Naive thymus-derived CD4-positive, alpha-beta T cell (primary cell): ENCODE measurements around the gene TAGLN2. TPM values are rescaled to one million over a fixed set of nuclear protein-coding genes. Genes with fewer than 3 reads are reported as not detected.
A peak's percentile ranks its signal among the peaks of the same experiment; 100 is the strongest.

Experiments used
- ATAC-seq: fragments of 150-1000 bp; cut with Tn5 transposase; 2 replicates; pipeline ENCODE4 v1.10.0; 2021; ENCODE audit warnings: mild to moderate bottlenecking, moderate library complexity
- CTCF ChIA-PET: fragments of 350-600 bp; sonication (Branson Sonifier 250); formaldehyde crosslinking; loops from one replicate; lab custom pipeline; 2021; ENCODE audit warnings: antibody characterized with exemption; lab: Charles Lee
- POLR2A ChIA-PET: fragments of 350-600 bp; sonication (Branson Sonifier 250); formaldehyde crosslinking; loops from one replicate; lab custom pipeline; 2021; ENCODE audit warnings: antibody characterized with exemption, inconsistent platforms; lab: Charles Lee
- DNase-seq, 9 donors: peaks; one replicate each; pipeline versions ENCODE4 v3.0.0 to v3.0.0-alpha.2; 2020 to 2022; ENCODE audit warnings: mixed read lengths in 1 of 9
- H3K27ac ChIP-seq: one replicate; pipeline ENCODE4 v1.7.0; 2013; ENCODE audit warnings: mild to moderate bottlenecking, low read depth, low read length, moderate library complexity
- H3K27me3 ChIP-seq, 2 donors: one replicate each; pipeline ENCODE4 v1.7.0; 2013; ENCODE audit warnings: low read length in 2 of 2, mild to moderate bottlenecking in 2 of 2, moderate library complexity in 2 of 2; ENCODE audit not compliant: control insufficient read depth in 2 of 2, insufficient read depth in 2 of 2
- H3K36me3 ChIP-seq, 3 experiments: 1 replicate in 2 of 3; 2 replicates in 1 of 3; pipeline ENCODE4 v1.7.0; 2013; ENCODE audit warnings: low read length in 3 of 3, mild to moderate bottlenecking in 3 of 3, moderate library complexity in 1 of 3; ENCODE audit not compliant: insufficient read depth in 3 of 3, control insufficient read depth in 2 of 3
- H3K4me1 ChIP-seq, 2 donors: one replicate each; pipeline ENCODE4 v1.7.0; 2013; ENCODE audit warnings: low read length in 2 of 2, mild to moderate bottlenecking in 2 of 2, moderate library complexity in 1 of 2; ENCODE audit not compliant: control insufficient read depth in 2 of 2, insufficient read depth in 2 of 2
- H3K4me3 ChIP-seq: 2 replicates; pipeline ENCODE4 v1.7.0; 2013; ENCODE audit warnings: mild to moderate bottlenecking, low read length
- H3K9me3 ChIP-seq, 3 experiments: 1 replicate in 2 of 3; 2 replicates in 1 of 3; pipeline ENCODE4 v1.7.0; 2013; ENCODE audit warnings: low read length in 3 of 3; ENCODE audit not compliant: control insufficient read depth in 2 of 3
- H3K27ac Mint-ChIP-seq, 9 donors: one replicate each; pipeline ENCODE4 v1.8.0; 2020 to 2022; ENCODE audit warnings: mixed read lengths in 9 of 9, mild to moderate bottlenecking in 8 of 9, moderate library complexity in 5 of 9, inconsistent platforms in 2 of 9
- H3K27me3 Mint-ChIP-seq, 5 donors: one replicate each; pipeline ENCODE4 v1.8.0; 2021 to 2022; ENCODE audit warnings: mixed read lengths in 5 of 5, mild to moderate bottlenecking in 1 of 5
- H3K36me3 Mint-ChIP-seq, 5 donors: one replicate each; pipeline ENCODE4 v1.8.0; 2020 to 2022; ENCODE audit warnings: mixed read lengths in 5 of 5, mild to moderate bottlenecking in 3 of 5, inconsistent platforms in 1 of 5
- H3K4me1 Mint-ChIP-seq, 7 donors: one replicate each; pipeline ENCODE4 v1.8.0; 2020 to 2022; ENCODE audit warnings: mixed read lengths in 7 of 7, mild to moderate bottlenecking in 3 of 7, inconsistent platforms in 1 of 7
- H3K4me3 Mint-ChIP-seq, 10 donors: one replicate each; pipeline ENCODE4 v1.8.0; 2020 to 2022; ENCODE audit warnings: mild to moderate bottlenecking in 10 of 10, mixed read lengths in 10 of 10, moderate library complexity in 6 of 10, inconsistent platforms in 2 of 10
- H3K9me3 Mint-ChIP-seq, 11 donors: one replicate each; pipeline ENCODE4 v1.8.0; 2020 to 2022; ENCODE audit warnings: mixed read lengths in 11 of 11, mild to moderate bottlenecking in 4 of 11, inconsistent platforms in 1 of 11, moderate library complexity in 1 of 11
- intact Hi-C, 2 donors: fragments of 100-400 bp; cut with micrococcal nuclease; formaldehyde crosslinking; loops; one replicate each; pipeline ENCODE4 v1.15.1; 2023
- polyA plus RNA-seq, 2 donors: library from polyadenylated mRNA; unstranded; fragments of 300-500 nt; fragmentation: Illumina TruSeq; gene quantifications; one replicate each; pipeline ENCODE4 v1.2.3, GENCODE V29; 2021
- total RNA-seq, 6 experiments: library from RNA in 5 of 6; stranded (reverse) in 5 of 6; gene quantifications; 1 replicate in 5 of 6; 2 replicates in 1 of 6; pipeline ENCODE4 v1.2.3 and lab custom pipeline; 2021 to 2026

The TAGLN2 gene
- total and polyA plus RNA-seq, 7 experiments from 2014 or later = 116 to 662 (median 405) TPM

- H3K4me1 Mint-ChIP-seq = peaks cover 0 to 20% (median 11%) of the 10 kb centered on the region in 7 donors
- H3K27ac Mint-ChIP-seq = no peak overlapping the region
- Histone ChIP-seq H3K27me3 (no peaks in the 10 kb centered on the region), H3K27ac (no peak overlapping the region), H3K4me3 (no peak overlapping the region), H3K36me3 (no peaks in the 10 kb centered on the region), H3K9me3 (no peaks in the 10 kb centered on the region), H3K4me1 (no peaks in the 10 kb centered on the region)
- intact Hi-C loops = no loop called here
- DNase-seq = no peak
- ChIA-PET POLR2A (interaction anchor here (0.6 to 3.6 kb wide), 2 partner anchors 14 to 83 kb away, joined by 3 to 17 read pairs; partner anchors contain the start of gene TAGLN2), CTCF (interaction anchor here (0.6 to 2.7 kb wide), 5 partner anchors 44 to 1494 kb away, joined by 3 to 17 read pairs (median 4); no protein-coding TSS in a partner anchor)
- H3K9me3 Mint-ChIP-seq = no peaks in the 10 kb centered on the region
- H3K27me3 Mint-ChIP-seq = peaks cover 8 to 32% (median 17%) of the 10 kb centered on the region in 5 donors
- no peak for ATAC-seq
- no peaks in the 10 kb centered on the region for H3K36me3 Mint-ChIP-seq
- H3K4me3 Mint-ChIP-seq = no peak overlapping the region
Observed at GRCh38 chr1:159938211-159938852, 13.0 kb upstream of the TAGLN2 start.

GRCh38 chr1:159937054-159937750, 11.9 kb upstream of the TAGLN2 start:
- Mint-ChIP-seq H3K4me3 (no peak overlapping the region), H3K4me1 (peaks cover 0 to 20% (median 11%) of the 10 kb centered on the region in 7 donors), H3K9me3 (no peaks in the 10 kb centered on the region), H3K36me3 (no peaks in the 10 kb centered on the region), H3K27me3 (peaks cover under 1 to 24% (median 10%) of the 10 kb centered on the region in 5 donors), H3K27ac (no peak overlapping the region)
- DNase-seq (no peak), ATAC-seq (no peak)
- Histone ChIP-seq H3K27me3 (no peaks in the 10 kb centered on the region), H3K4me1 (no peaks in the 10 kb centered on the region), H3K9me3 (no peaks in the 10 kb centered on the region), H3K36me3 (no peaks in the 10 kb centered on the region), H3K27ac (no peak overlapping the region), H3K4me3 (no peak overlapping the region)
- ChIA-PET CTCF (interaction anchor here (1.0 to 1.9 kb wide), 3 partner anchors 13 to 138 kb away, joined by 3 to 5 read pairs (median 4); partner anchors contain the start of gene TAGLN2), POLR2A (interaction anchor here (3.6 kb wide), 1 partner anchor 13 kb away, joined by 17 read pairs; the partner anchor contains the start of gene TAGLN2)
- intact Hi-C loops = loop anchor here in 1 of 2 donors (2.0 kb wide), 2 partner anchors 44 to 148 kb away; no protein-coding TSS in a partner anchor

- ATAC-seq (peak; percentile 90), DNase-seq (peak; percentile 49 to 90 (median 74))
- Histone ChIP-seq H3K27ac (no peak overlapping the region), H3K27me3 (no peaks in the 10 kb centered on the region), H3K36me3 (no peaks in the 10 kb centered on the region), H3K9me3 (no peaks in the 10 kb centered on the region), H3K4me1 (no peaks in the 10 kb centered on the region), H3K4me3 (no peak overlapping the region)
- peak overlapping the region in 1 of 9 donors; percentile 17 for H3K27ac Mint-ChIP-seq
- no peak overlapping the region for H3K4me3 Mint-ChIP-seq
- H3K4me1 Mint-ChIP-seq = peaks cover 0 to 20% (median 11%) of the 10 kb centered on the region in 7 donors
- no peaks in the 10 kb centered on the region for H3K9me3 Mint-ChIP-seq
- peaks cover 0 to 23% (median 8%) of the 10 kb centered on the region in 5 donors for H3K27me3 Mint-ChIP-seq
- H3K36me3 Mint-ChIP-seq = no peaks in the 10 kb centered on the region
- intact Hi-C loops = loop anchor here (1.0 to 2.0 kb wide), 9 partner anchors 9 to 440 kb away; partner anchors contain the start of genes IGSF9 (in 1 of the 2) and TAGLN2 (in 1 of the 2)
- POLR2A ChIA-PET = interaction anchor here (3.6 kb wide), 1 partner anchor 12 kb away, joined by 17 read pairs; the partner anchor contains the start of gene TAGLN2
- CTCF ChIA-PET = interaction anchor here (0.6 to 2.5 kb wide), 7 partner anchors 9 to 122 kb away, joined by 3 to 9 read pairs (median 4); partner anchors contain the start of genes IGSF9 and TAGLN2
Observed at GRCh38 chr1:159936273-159936904, 11.1 kb upstream of the TAGLN2 start.

GRCh38 chr1:159935719-159936272, 10.5 kb upstream of the TAGLN2 start:
- peaks cover 0 to 23% (median 6%) of the 10 kb centered on the region in 5 donors for H3K27me3 Mint-ChIP-seq
- H3K4me1 Mint-ChIP-seq = peaks cover 0 to 20% (median 11%) of the 10 kb centered on the region in 7 donors
- no peaks in the 10 kb centered on the region for H3K27me3 ChIP-seq
- H3K9me3 ChIP-seq = no peaks in the 10 kb centered on the region
- CTCF ChIA-PET = interaction anchor here (0.6 to 2.5 kb wide), 8 partner anchors 10 to 121 kb away, joined by 3 to 9 read pairs (median 4); partner anchors contain the start of genes IGSF9 and TAGLN2
- ATAC-seq = peak; percentile 41
- no peaks in the 10 kb centered on the region for H3K4me1 ChIP-seq
- no peaks in the 10 kb centered on the region for H3K9me3 Mint-ChIP-seq
- intact Hi-C loops = loop anchor here (1.0 to 2.0 kb wide), 9 partner anchors 10 to 441 kb away; partner anchors contain the start of genes IGSF9 (in 1 of the 2) and TAGLN2 (in 1 of the 2)
- H3K27ac ChIP-seq = no peak overlapping the region
- DNase-seq = peak in 1 of 9 donors; percentile 2
- H3K36me3 ChIP-seq = no peaks in the 10 kb centered on the region
- H3K36me3 Mint-ChIP-seq = no peaks in the 10 kb centered on the region
- no peak overlapping the region for H3K4me3 ChIP-seq
- H3K27ac Mint-ChIP-seq = peak overlapping the region in 2 of 9 donors; percentile 25 to 65
- no peak overlapping the region for H3K4me3 Mint-ChIP-seq
- POLR2A ChIA-PET = no interaction called here

DNA sequence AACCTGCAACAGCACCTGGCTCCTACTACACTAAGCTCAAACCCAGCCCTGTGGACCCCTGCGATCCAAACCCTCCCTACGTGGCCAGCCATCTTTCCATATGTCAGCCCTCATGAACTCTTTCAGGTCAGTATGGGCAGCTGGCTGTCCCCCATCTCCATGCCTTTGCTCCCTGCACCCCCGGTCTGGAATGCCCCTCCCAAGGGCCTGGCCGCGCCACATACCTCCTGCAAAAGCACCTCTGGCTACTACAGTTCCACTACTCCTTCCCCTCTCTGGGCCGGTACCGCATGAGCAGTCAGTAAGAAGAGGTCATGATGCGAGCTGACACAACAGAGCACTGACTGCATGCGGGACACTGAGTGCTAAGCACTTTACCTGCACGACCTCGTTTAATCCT, 10.0 kb upstream of the TAGLN2 start:
- Histone ChIP-seq H3K36me3 (no peaks in the 10 kb centered on the region), H3K27me3 (no peaks in the 10 kb centered on the region), H3K9me3 (no peaks in the 10 kb centered on the region), H3K4me3 (no peak overlapping the region), H3K27ac (no peak overlapping the region), H3K4me1 (no peaks in the 10 kb centered on the region)
- peaks cover 0 to 20% (median 6%) of the 10 kb centered on the region in 5 donors for H3K27me3 Mint-ChIP-seq
- ATAC-seq (no peak), DNase-seq (no peak)
- ChIA-PET CTCF (interaction anchor here (0.7 to 2.5 kb wide), 5 partner anchors 10 to 110 kb away, joined by 3 to 9 read pairs (median 4); partner anchors contain the start of gene IGSF9), POLR2A (interaction anchor here (3.7 kb wide), 1 partner anchor 12 kb away, joined by 19 read pairs; the partner anchor contains the start of gene TAGLN2)
- no peak overlapping the region for H3K4me3 Mint-ChIP-seq
- H3K9me3 Mint-ChIP-seq = no peaks in the 10 kb centered on the region
- peak overlapping the region in 2 of 9 donors; percentile 25 to 65 for H3K27ac Mint-ChIP-seq
- no peaks in the 10 kb centered on the region for H3K36me3 Mint-ChIP-seq
- intact Hi-C loops = no loop called here
- peaks cover 0 to 20% (median 11%) of the 10 kb centered on the region in 7 donors for H3K4me1 Mint-ChIP-seq
